Skeletal muscle tissue (tissue), 4 donors: ENCODE results near the gene HPS1. TPM values are rescaled to one million over a fixed set of nuclear protein-coding genes. Genes with fewer than 3 reads are reported as not detected.

ENCODE experiments used
- H3K27ac ChIP-seq: one replicate; pipeline ENCODE4 v1.7.0; 2013; ENCODE audit warnings: mild to moderate bottlenecking, low read depth, low read length, inconsistent platforms
- H3K27me3 ChIP-seq, 3 donors: one replicate each; pipeline ENCODE4 v1.7.0; 2013; ENCODE audit warnings: low read length in 3 of 3; ENCODE audit not compliant: control insufficient read depth in 3 of 3, insufficient read depth in 3 of 3
- H3K36me3 ChIP-seq, 3 donors: one replicate each; pipeline ENCODE4 v1.7.0; 2013; ENCODE audit warnings: low read length in 3 of 3; ENCODE audit not compliant: control insufficient read depth in 3 of 3, insufficient read depth in 3 of 3
- H3K4me1 ChIP-seq, 3 donors: one replicate each; pipeline ENCODE4 v1.7.0; 2013; ENCODE audit warnings: low read length in 3 of 3, mild to moderate bottlenecking in 3 of 3; ENCODE audit not compliant: control insufficient read depth in 3 of 3, insufficient read depth in 3 of 3
- H3K4me3 ChIP-seq, 3 donors: one replicate each; pipeline ENCODE4 v1.7.0; 2013; ENCODE audit warnings: low read length in 3 of 3
- H3K9ac ChIP-seq, 3 donors: one replicate each; pipeline ENCODE4 v1.7.0; 2013; ENCODE audit warnings: low read length in 3 of 3, mild to moderate bottlenecking in 3 of 3, moderate library complexity in 2 of 3, low read depth in 1 of 3
- H3K9me3 ChIP-seq, 3 donors: one replicate each; pipeline ENCODE4 v1.7.0; 2013; ENCODE audit warnings: low read length in 3 of 3; ENCODE audit not compliant: control insufficient read depth in 3 of 3
- total RNA-seq: library from RNA; depleted of rRNA; stranded (reverse); fragments of >200 nt; gene quantifications from one replicate; pipeline ENCODE4 v1.2.3, GENCODE V29; 2014
- donor health status: Osteomylitis.

The HPS1 gene
- total RNA-seq, 1 donor from 2014 or later: 8.9 TPM

DNA sequence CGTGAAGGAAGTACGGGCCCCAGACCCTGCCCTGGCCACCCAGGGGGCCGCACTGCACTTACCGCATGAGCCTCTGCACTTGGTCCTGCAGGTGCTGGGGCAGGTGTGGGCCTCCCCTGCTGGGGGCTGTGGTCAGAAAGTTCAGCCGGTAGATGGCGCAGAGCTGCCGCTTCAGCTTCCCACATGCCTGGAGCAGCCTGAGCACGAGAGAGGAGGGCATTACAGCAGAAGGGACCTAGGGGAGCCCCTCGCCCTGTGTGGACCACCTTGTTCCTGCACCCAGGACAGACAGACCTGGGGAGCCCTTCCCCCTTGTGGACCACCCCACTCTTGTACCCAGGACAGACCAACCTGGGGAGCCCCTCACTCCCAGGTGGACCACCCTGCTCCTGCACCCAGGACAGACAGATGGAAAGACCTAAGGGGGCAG lies 23.0 kb downstream of the HPS1 start:
- H3K4me1 ChIP-seq: no peaks in the 10 kb centered on the region
- H3K9me3 ChIP-seq: no peaks in the 10 kb centered on the region
- H3K4me3 ChIP-seq: no peak overlapping the region
- no peak overlapping the region for H3K27ac ChIP-seq
- no peak overlapping the region for H3K9ac ChIP-seq
- H3K36me3 ChIP-seq: peaks cover 23 to 37% (median 34%) of the 10 kb centered on the region in 3 donors
- no peaks in the 10 kb centered on the region for H3K27me3 ChIP-seq

DNA sequence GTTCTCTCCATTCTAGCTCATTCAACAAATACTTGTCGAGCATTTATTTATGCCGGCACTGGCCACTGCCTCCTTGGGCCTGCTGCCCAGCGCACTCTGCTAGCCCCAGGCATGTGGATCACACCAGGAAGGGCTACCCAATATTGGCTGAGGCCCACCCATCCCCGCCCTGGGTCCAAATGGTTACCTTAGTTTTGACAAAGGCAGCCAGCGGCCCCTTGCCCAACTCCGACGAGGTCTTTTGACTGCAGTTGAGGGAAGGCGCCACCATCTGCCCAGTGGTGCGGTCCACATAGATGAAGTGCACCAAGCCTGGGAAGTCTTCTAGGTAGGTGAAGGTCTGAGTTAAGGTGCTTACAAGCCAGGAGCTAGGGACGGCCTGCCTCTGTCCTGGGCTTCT lies 24.6 kb downstream of the HPS1 start:
- Histone ChIP-seq H3K9ac (no peak overlapping the region), H3K27me3 (no peaks in the 10 kb centered on the region), H3K9me3 (no peaks in the 10 kb centered on the region), H3K4me3 (no peak overlapping the region), H3K36me3 (peaks cover 28 to 48% (median 46%) of the 10 kb centered on the region in 3 donors), H3K4me1 (no peaks in the 10 kb centered on the region), H3K27ac (no peak overlapping the region)

DNA sequence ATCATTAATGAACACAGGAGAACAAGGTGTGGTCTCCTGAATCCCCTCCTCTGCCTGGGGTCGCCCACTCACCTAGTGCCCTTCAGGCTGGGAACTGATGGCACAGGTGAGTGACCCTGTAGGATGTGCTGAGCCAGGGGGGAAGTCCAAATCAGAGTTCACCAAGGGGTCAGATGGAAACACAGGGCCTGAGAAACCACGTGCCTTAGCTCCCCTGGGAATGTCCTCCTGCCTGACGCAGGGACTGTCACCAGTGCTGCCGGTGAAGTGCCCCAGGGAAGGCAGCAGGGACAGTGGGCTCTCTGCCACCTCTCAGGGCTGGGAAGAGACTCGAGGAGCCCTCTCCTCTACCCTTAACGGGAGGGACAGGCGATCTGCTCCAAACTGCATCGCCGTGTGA lies 25.9 kb downstream of the HPS1 start:
- Histone ChIP-seq H3K9me3 (no peaks in the 10 kb centered on the region), H3K27me3 (no peaks in the 10 kb centered on the region), H3K36me3 (peaks cover 30 to 46% (median 46%) of the 10 kb centered on the region in 3 donors), H3K27ac (no peak overlapping the region), H3K9ac (no peak overlapping the region), H3K4me3 (no peak overlapping the region), H3K4me1 (peaks cover 0 to 2% (median 2%) of the 10 kb centered on the region in 3 donors)

DNA sequence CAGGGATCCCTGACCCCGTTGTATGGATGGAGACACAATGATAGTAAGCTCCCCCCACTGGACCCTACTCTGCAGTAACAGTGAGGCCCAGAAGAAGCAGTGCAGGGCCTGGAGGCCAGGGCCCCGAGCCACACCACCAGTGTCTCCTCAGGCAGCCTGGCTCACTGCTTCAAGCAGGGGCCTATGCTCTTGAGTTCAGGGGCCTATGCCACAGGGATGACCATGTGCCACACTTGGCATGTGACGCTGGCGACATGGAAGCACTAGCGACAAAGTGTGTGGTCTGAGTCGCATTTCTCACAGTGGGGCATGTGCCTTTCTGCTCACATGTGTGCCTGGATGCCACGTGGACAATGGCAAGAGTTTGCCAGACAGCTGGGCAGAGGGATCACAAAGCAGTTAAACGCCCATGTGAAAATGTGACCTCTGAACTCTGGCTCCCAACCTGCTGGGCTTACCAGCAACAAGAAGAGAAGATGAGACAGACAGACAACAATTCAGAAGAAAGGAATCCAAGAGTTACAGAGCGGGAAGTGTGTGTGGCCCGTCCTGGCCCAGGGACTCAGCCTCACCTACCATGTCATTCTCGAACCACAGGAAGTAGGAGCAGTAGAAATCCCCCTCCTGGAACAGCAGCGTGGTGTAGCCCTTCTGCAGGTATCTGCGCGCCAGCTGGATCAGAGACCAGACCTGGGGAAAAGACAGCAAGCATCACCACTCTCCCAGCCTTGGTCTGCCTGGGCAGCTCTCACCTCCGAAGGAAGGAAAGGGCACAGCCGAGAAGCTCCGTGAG lies 27.1 kb downstream of the HPS1 start:
- H3K36me3 ChIP-seq: peaks cover 30 to 46% (median 40%) of the 10 kb centered on the region in 3 donors
- H3K27me3 ChIP-seq: no peaks in the 10 kb centered on the region
- no peak overlapping the region for H3K27ac ChIP-seq
- H3K4me3 ChIP-seq: no peak overlapping the region
- no peaks in the 10 kb centered on the region for H3K9me3 ChIP-seq
- no peak overlapping the region for H3K9ac ChIP-seq
- peaks cover 10 to 13% (median 12%) of the 10 kb centered on the region in 3 donors for H3K4me1 ChIP-seq

DNA sequence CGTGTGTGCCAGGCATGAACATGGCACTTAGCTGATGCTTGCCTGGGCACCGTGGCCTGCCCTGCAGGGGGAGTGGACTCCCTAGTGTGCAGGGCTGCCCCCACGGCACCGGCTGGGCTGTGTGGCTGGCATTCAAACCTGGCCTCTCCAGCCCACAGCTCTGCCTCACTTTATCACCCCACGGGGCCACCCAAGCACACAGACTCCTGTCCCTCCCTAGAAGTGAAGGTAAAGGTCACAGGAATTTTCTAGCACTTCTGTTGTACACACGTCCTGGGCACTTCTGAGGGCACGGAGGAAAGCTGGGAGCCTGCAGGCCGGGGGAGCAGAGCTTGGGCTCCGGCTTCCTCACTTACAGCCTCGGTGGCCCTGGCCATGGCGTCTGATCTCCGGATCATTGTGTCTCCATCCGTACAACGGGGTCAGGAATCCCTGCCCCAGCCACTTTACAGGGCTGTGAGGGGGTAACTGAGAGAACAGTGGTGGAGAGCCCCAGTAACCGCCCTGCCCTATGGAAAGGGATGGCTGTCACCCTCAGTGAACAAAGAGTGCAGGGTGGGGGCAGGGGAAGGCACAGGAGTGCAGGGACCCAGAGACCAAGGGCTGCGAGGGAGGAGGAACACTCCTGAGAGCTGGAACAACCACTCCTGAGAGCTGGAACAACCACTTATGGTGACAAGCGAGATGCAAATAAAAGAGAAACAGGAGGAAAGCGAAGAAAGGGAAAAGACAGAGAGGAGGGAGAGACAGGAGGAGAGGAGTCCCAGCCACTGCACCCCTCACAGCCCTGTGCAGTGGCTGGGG lies 27.9 kb downstream of the HPS1 start:
- peaks cover 18 to 21% (median 19%) of the 10 kb centered on the region in 3 donors for H3K4me1 ChIP-seq
- peaks cover 29 to 42% (median 40%) of the 10 kb centered on the region in 3 donors for H3K36me3 ChIP-seq
- H3K9me3 ChIP-seq: no peaks in the 10 kb centered on the region
- H3K27ac ChIP-seq: no peak overlapping the region
- H3K27me3 ChIP-seq: no peaks in the 10 kb centered on the region
- no peak overlapping the region for H3K9ac ChIP-seq
- no peak overlapping the region for H3K4me3 ChIP-seq

DNA sequence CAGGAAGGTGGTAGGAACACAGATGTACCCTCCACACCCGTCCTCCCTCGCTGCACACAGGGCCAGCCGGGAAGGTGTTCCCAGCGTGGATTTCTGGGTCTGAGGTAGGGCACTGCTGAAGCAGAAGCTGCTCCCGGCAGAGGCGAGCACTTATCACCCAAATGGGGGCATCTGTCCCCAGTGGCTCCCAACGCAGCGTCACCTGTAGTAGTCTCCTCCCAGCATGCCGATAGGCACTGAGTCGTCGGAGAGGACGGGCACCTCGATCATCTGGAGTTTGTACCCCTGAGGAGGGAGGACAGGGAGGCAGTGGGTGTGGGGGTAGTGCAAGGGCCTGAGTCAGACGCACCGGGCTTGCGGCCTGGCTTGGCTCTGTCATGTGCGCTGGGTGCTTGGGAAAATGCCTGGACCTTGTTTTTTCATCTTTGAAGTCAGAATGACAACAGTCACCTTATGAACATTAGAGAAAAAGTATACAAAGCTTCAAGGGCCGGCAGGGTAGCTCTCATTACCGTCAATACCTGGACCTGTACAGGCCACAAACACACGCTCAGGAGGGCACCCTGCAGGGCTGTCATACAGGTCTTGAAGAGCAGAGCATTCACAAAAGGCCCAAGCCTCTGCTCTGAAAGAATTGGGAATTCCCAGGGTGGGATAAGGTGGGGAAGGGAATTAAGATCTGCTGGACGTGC lies 28.6 kb downstream of the HPS1 start:
- H3K27me3 ChIP-seq: no peaks in the 10 kb centered on the region
- H3K36me3 ChIP-seq: peaks cover 26 to 40% (median 37%) of the 10 kb centered on the region in 3 donors
- no peak overlapping the region for H3K4me3 ChIP-seq
- no peak overlapping the region for H3K9ac ChIP-seq
- H3K9me3 ChIP-seq: no peaks in the 10 kb centered on the region
- H3K4me1 ChIP-seq: peaks cover 19 to 23% (median 19%) of the 10 kb centered on the region in 3 donors
- no peak overlapping the region for H3K27ac ChIP-seq

DNA sequence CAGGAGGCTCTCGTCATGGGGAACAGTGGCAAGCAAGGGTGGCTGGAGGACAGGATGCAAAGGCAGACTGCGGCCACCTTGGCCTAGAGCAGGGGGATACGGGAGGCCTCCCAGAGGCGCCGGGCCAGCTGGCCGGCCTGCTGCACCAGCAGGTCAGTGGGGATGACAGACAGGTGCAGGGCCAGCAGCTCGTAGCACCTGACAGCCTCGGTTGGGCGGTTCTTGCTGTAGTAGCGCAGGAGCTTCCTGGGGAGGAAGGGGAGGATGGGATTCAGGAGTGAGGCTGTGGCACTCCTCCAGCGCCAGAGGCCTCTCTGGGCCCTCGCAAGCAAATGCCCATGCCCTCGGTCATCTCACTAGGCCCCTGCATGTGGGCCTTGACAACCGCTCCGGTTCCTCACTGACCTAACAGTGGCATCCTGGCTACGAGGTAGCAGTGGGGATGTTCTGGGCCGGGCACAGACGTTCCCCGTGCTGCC lies 29.2 kb downstream of the HPS1 start:
- Histone ChIP-seq H3K4me1 (peaks cover 19 to 23% (median 21%) of the 10 kb centered on the region in 3 donors), H3K36me3 (peaks cover 26 to 37% (median 37%) of the 10 kb centered on the region in 3 donors), H3K27ac (no peak overlapping the region), H3K27me3 (no peaks in the 10 kb centered on the region), H3K4me3 (no peak overlapping the region), H3K9ac (no peak overlapping the region), H3K9me3 (no peaks in the 10 kb centered on the region)

DNA sequence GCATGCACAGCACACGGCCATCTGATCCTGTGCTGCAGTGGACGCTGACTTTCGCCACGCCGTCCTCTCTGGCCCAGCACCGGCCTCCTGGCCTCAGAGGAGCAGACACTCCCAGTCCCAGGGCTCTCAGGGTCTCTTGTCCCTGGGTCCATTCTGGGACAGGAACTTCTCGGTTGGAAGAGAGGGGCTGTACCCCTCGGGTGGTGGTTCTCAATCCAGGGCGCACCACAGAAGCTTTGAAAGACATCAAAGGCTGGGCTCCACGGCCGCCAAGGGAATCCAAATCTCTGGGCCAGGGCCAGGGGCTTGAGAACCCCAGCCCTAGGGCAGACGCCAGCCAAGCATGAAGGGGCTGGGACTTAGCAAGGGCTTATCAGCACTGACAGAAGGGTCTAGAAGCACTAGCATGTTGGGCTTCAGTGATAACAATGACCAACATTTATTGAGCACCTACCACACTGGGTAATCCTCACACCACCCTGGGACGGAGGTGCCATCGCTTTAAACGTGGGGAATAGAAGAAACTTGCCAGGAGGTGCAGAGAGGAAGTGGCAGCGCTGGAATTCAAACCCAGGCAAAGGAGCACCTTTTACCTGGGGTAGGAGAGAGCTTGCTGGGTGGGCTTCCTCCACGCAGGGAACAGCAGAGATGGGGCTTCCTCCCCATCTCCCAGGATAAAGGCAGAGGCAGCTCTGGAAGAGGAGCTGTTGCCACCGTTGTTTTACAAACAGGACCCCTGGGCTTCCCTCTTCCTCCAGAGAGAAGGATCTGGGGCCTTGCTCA lies 29.9 kb downstream of the HPS1 start:
- peaks cover 21 to 37% (median 35%) of the 10 kb centered on the region in 3 donors for H3K36me3 ChIP-seq

DNA sequence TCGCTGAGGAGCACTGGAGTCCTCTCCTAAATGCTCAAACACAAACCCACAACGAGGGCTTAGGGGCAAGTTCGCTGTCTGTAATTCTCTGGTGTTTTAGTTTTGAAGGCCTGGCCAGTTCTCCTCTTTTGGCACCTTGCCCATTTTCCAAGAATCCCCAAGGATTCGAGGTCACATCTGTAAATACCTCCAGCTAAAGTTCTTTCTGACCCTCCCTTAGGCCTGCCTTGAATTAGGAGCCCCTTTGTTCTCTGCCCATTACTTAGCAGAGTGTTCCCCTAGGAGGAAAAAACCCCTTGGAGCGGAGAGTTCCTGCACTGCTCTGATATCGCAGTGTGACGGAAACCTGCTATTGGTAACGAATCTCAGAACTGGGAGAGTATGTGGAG lies 31.0 kb downstream of the HPS1 start:
- Histone ChIP-seq H3K36me3 (peaks cover 21 to 30% (median 29%) of the 10 kb centered on the region in 3 donors), H3K9me3 (no peaks in the 10 kb centered on the region), H3K4me1 (peaks cover 26 to 38% (median 36%) of the 10 kb centered on the region in 3 donors), H3K27ac (no peak overlapping the region), H3K4me3 (no peak overlapping the region), H3K27me3 (no peaks in the 10 kb centered on the region), H3K9ac (peak overlapping the region in 1 of 3 donors; percentile 94)

More for the DNA sequence above, 29.9 kb downstream of the HPS1 start:
- Histone ChIP-seq H3K27ac (no peak overlapping the region), H3K4me1 (peaks cover 22 to 27% (median 26%) of the 10 kb centered on the region in 3 donors), H3K27me3 (no peaks in the 10 kb centered on the region), H3K9ac (no peak overlapping the region), H3K9me3 (no peaks in the 10 kb centered on the region), H3K4me3 (no peak overlapping the region)
